Astrocyte (in vitro differentiated cells and primary cell): ENCODE results near the gene ISX.

Source experiments
- CTCF ChIP-seq: IDR thresholded peaks from 2 replicates; pipeline ENCODE4 v1.5.1; 2011; ENCODE audit warnings: low read depth, mild to moderate bottlenecking, inconsistent platforms, low read length, moderate library complexity; ENCODE audit not compliant: insufficient read depth
- EZH2 ChIP-seq: IDR thresholded peaks from 2 replicates; pipeline ENCODE4 v1.6.1; 2012; ENCODE audit warnings: mild to moderate bottlenecking, low read length, inconsistent platforms; ENCODE audit not compliant: insufficient read depth

- no peak for TF ChIP-seq CTCF
- TF ChIP-seq EZH2 = no peak
Measured at GRCh38 chr22:35109616-35110015, 43.7 kb downstream of the ISX start.
